A549 (cell line): Measurements from ENCODE around the gene DUOX1. TPM values are rescaled to one million over a fixed set of nuclear protein-coding genes. Genes with fewer than 3 reads are reported as not detected.
A peak's percentile ranks its signal among the peaks of the same experiment; 100 is the strongest.

Experiments
- ATAC-seq, 2 experiments: fragments of 200-7000 bp in 1 of 2; fragments of >200 bp in 1 of 2; cut with Nextera tagmentation in 1 of 2; cut with Tn5 transposase in 1 of 2; 3 replicates each; pipeline versions ENCODE4 v1.8.0 to v1.9.1; 2018 to 2020; ENCODE audit warnings: mild to moderate bottlenecking in 1 of 2, moderate library complexity in 1 of 2
- CTCF ChIA-PET: fragments of 300-600 bp; sonication (Branson Sonifier 250); formaldehyde crosslinking; extraction: SDS; loops from one replicate; lab custom pipeline; 2021; ENCODE audit warnings: antibody characterized with exemption, inconsistent platforms; lab: Yijun Ruan, JAX
- POLR2A ChIA-PET: fragments of 350-600 bp; formaldehyde crosslinking; extraction: SDS; loops from one replicate; lab custom pipeline; 2021; ENCODE audit warnings: antibody characterized with exemption, inconsistent platforms; lab: Yijun Ruan, JAX
- DNase-seq, 2 experiments: peaks; one replicate each; pipeline versions ENCODE4 v3.0.0 to v3.0.0-alpha.2; 2011 to 2016; ENCODE audit warnings: low read depth in 1 of 2, low spot score in 1 of 2
- FAIRE-seq: peaks from 2 replicates; lab custom pipeline; 2011; peaks lifted over from hg19 to GRCh38; lab: Jason Lieb, UNC
- H3K27ac ChIP-seq, 2 experiments: fragments of >200 bp; sonication (Bioruptor Twin); formaldehyde crosslinking; 3 replicates each; pipeline ENCODE4 v1.5.1; 2016 to 2017
- H3K4me1 ChIP-seq: fragments of >200 bp; sonication (Bioruptor Twin); formaldehyde crosslinking; 3 replicates; pipeline ENCODE4 v1.6.1; 2016
- H3K4me2 ChIP-seq: fragments of >200 bp; sonication (Bioruptor Twin); formaldehyde crosslinking; 3 replicates; pipeline ENCODE4 v1.6.1; 2016
- H3K4me3 ChIP-seq: fragments of >200 bp; sonication (Bioruptor Twin); formaldehyde crosslinking; 3 replicates; pipeline ENCODE4 v1.5.1; 2016
- H3K9me3 ChIP-seq: fragments of >200 bp; sonication (Bioruptor Twin); formaldehyde crosslinking; 3 replicates; pipeline ENCODE4 v1.6.1; 2016
- BHLHE40 ChIP-seq: IDR thresholded peaks from 2 replicates; pipeline ENCODE4 v1.6.1; 2012; ENCODE audit warnings: low read depth, low read length, inconsistent platforms
- CBX2 ChIP-seq: fragments of 200-600 bp; sonication (generic); IDR thresholded peaks from 2 replicates; pipeline ENCODE4 v1.6.1; 2016; ENCODE audit warnings: low read depth, mild to moderate bottlenecking, borderline replicate concordance
- CEBPB ChIP-seq, 2 experiments: fragments of >200 bp in 1 of 2; sonication (Bioruptor Twin) in 1 of 2; formaldehyde crosslinking in 1 of 2; IDR thresholded peaks; 2 replicates each; pipeline ENCODE4 v1.6.1; 2012 to 2016
- CTCF ChIP-seq: fragments of >200 bp; sonication (Bioruptor Twin); formaldehyde crosslinking; IDR thresholded peaks from 3 replicates; pipeline ENCODE4 v1.5.1; 2016
- E2F6 ChIP-seq: IDR thresholded peaks from 2 replicates; pipeline ENCODE4 v1.6.1; 2012; ENCODE audit warnings: low read depth, borderline replicate concordance
- ELK1 ChIP-seq: fragments of 150-350 bp; IDR thresholded peaks from 2 replicates; pipeline ENCODE4 v1.6.1; 2014; ENCODE audit warnings: low read depth, mild to moderate bottlenecking, low read length
- EP300 ChIP-seq, 2 experiments: fragments of >200 bp; sonication (Bioruptor Twin); formaldehyde crosslinking; IDR thresholded peaks; 2 replicates in 1 of 2; 3 replicates in 1 of 2; pipeline ENCODE4 v1.6.1; 2016 to 2017
- FOSB ChIP-seq: fragments of 250-450 bp; sonication (Bioruptor Pico); IDR thresholded peaks from 2 replicates; pipeline ENCODE4 v1.5.0; 2020; ENCODE audit warnings: mild to moderate bottlenecking, moderate library complexity
- FOSL2 ChIP-seq, 2 experiments: fragments of 450-650 bp in 1 of 2; fragments of >200 bp in 1 of 2; sonication (Bioruptor Twin) in 1 of 2; formaldehyde crosslinking; IDR thresholded peaks; 2 replicates each; pipeline versions ENCODE4 v1.5.0 to v1.6.1; 2016 to 2020; ENCODE audit warnings: mild to moderate bottlenecking in 1 of 2, moderate library complexity in 1 of 2
- HEYL ChIP-seq: fragments of 250-450 bp; sonication (Bioruptor Pico); IDR thresholded peaks from 2 replicates; pipeline ENCODE4 v1.8.0; 2021; ENCODE audit warnings: mild to moderate bottlenecking, moderate library complexity
- HOXA7 ChIP-seq: fragments of 250-450 bp; sonication (Bioruptor Pico); IDR thresholded peaks from 2 replicates; pipeline ENCODE4 v1.5.0; 2020; ENCODE audit warnings: mild to moderate bottlenecking, moderate library complexity
- HOXB5 ChIP-seq: fragments of 250-450 bp; sonication (Bioruptor Pico); IDR thresholded peaks from 2 replicates; pipeline ENCODE4 v1.5.0; 2020; ENCODE audit warnings: mild to moderate bottlenecking, moderate library complexity
- JUNB ChIP-seq: fragments of >200 bp; sonication (Bioruptor Twin); formaldehyde crosslinking; IDR thresholded peaks from 2 replicates; pipeline ENCODE4 v1.6.1; 2016
- KDM1A ChIP-seq: fragments of 200-600 bp; sonication (generic); IDR thresholded peaks from 2 replicates; pipeline ENCODE4 v1.6.1; 2016; ENCODE audit warnings: low read depth, mild to moderate bottlenecking
- MAX ChIP-seq: IDR thresholded peaks from 2 replicates; pipeline ENCODE4 v1.6.1; 2012
- MYC ChIP-seq: IDR thresholded peaks from 2 replicates; pipeline ENCODE4 v1.6.1; 2012; ENCODE audit warnings: mild to moderate bottlenecking, inconsistent platforms, low read length, improper control_type of control experiment, borderline replicate concordance
- NFE2L2 ChIP-seq: fragments of 150-350 bp; conservative IDR thresholded peaks from 2 replicates; pipeline ENCODE4 v1.6.1; 2014; ENCODE audit warnings: low read length
- POLR2A ChIP-seq: IDR thresholded peaks from 2 replicates; pipeline ENCODE4 v1.6.1; 2012; ENCODE audit warnings: mild to moderate bottlenecking, low read length
- POLR2AphosphoS2 ChIP-seq: conservative IDR thresholded peaks from 2 replicates; pipeline ENCODE4 v1.6.1; 2012; ENCODE audit warnings: low read length, improper control_type of control experiment, inconsistent platforms
- RAD21 ChIP-seq, 2 experiments: fragments of >200 bp in 1 of 2; sonication (Bioruptor Twin) in 1 of 2; formaldehyde crosslinking in 1 of 2; IDR thresholded peaks in 1 of 2; conservative IDR thresholded peaks in 1 of 2; 2 replicates in 1 of 2; 3 replicates in 1 of 2; pipeline ENCODE4 v1.6.1; 2012 to 2018; ENCODE audit warnings: inconsistent platforms in 1 of 2
- RFX5 ChIP-seq: fragments of 450-650 bp; IDR thresholded peaks from 2 replicates; pipeline ENCODE4 v1.7.1; 2014; ENCODE audit warnings: antibody characterized with exemption, mild to moderate bottlenecking, moderate library complexity
- SMC3 ChIP-seq: fragments of >200 bp; sonication (Bioruptor Twin); formaldehyde crosslinking; IDR thresholded peaks from 3 replicates; pipeline ENCODE4 v1.6.1; 2018; ENCODE audit warnings: inconsistent platforms
- TFCP2L1 ChIP-seq: fragments of 250-450 bp; sonication (Bioruptor Pico); IDR thresholded peaks from 2 replicates; pipeline ENCODE4 v1.5.0; 2021; ENCODE audit warnings: mild to moderate bottlenecking
- ZC3H11A ChIP-seq: fragments of 450-650 bp; IDR thresholded peaks from 2 replicates; pipeline ENCODE4 v1.6.1; 2014; ENCODE audit warnings: antibody characterized with exemption, mild to moderate bottlenecking
- ZFP36 ChIP-seq: fragments of 450-650 bp; IDR thresholded peaks from 2 replicates; pipeline ENCODE4 v1.6.1; 2014; ENCODE audit warnings: borderline replicate concordance; ENCODE audit not compliant: partially characterized antibody
- ZNF302 ChIP-seq: fragments of 250-450 bp; sonication (Bioruptor Pico); IDR thresholded peaks from 2 replicates; pipeline ENCODE4 v1.9.0; 2021; ENCODE audit warnings: inconsistent platforms, mild to moderate bottlenecking, moderate library complexity
- WGBS: methylation state at CpG from one replicate; pipeline ENCODE4 v1.1.6; 2017; ENCODE audit errors: missing lambda C conversion rate; 5-methylcytosine and 5-hydroxymethylcytosine counted together
- polyA plus RNA-seq, 4 experiments: library from polyadenylated mRNA; depleted of rRNA in 3 of 4; stranded (reverse); fragments of >200 nt; fragmentation: RNase III in 1 of 4; extraction: RNeasy Plus Mini Kit Qiagen cat#74134 plus additional on column Dnase treatment in 1 of 4; gene quantifications; 2 replicates in 3 of 4; 3 replicates in 1 of 4; pipeline ENCODE4 v1.2.3, GENCODE V29; 2011 to 2017

Gene DUOX1
- polyA plus RNA-seq, 2 of the 4 experiments (the other 2 are of a cell fraction), result not detected

GRCh38 chr15:45116482-45117307 is 13.1 kb upstream of the DUOX1 start:
- CTCF ChIA-PET, result interaction anchor here (0.7 to 2.2 kb wide), 2 partner anchors 10 to 11 kb away, joined by 3 to 11 read pairs; no protein-coding TSS in a partner anchor
- FAIRE-seq, result no peak
- DNase-seq, result no peak
- WGBS, result 81% methylated on average over 52 of the region's 65 CpGs
- no peaks in the 10 kb centered on the region for H3K9me3 ChIP-seq
- peaks cover 5% of the 10 kb centered on the region for H3K4me1 ChIP-seq
- H3K27ac ChIP-seq, result no peak overlapping the region
- no peak overlapping the region for H3K4me3 ChIP-seq
- no peak overlapping the region for H3K4me2 ChIP-seq
- TF ChIP-seq RAD21 (conservative IDR thresholded peaks at IDR 0.05 in 1 of 2, IDR thresholded peaks at IDR 0.05 in 1 of 2), result no peak
- TF ChIP-seq, all 56 proteins: peak for 0
- ATAC-seq, result no peak
- POLR2A ChIA-PET, result no interaction called here

GRCh38 chr15:45117308-45118130 is 12.3 kb upstream of the DUOX1 start:
- no peak for TF ChIP-seq FOSL2 (IDR thresholded peaks at IDR 0.05)
- no peak for TF ChIP-seq FOSL2 (CRISPR knock-in tag; IDR thresholded peaks at IDR 0.05)
- no peak for TF ChIP-seq ZFP36
- TF ChIP-seq ZNF302 (CRISPR knock-in tag), result no peak
- TF ChIP-seq TFCP2L1, result no peak
- no peak for TF ChIP-seq E2F6
- no peak for TF ChIP-seq CEBPB (IDR thresholded peaks at IDR 0.05)
- no peak for TF ChIP-seq SMC3
- TF ChIP-seq RFX5, result no peak
- TF ChIP-seq ELK1, result no peak
- TF ChIP-seq HOXB5, result no peak
- no peak for TF ChIP-seq MYC
- no peak for TF ChIP-seq MAX
- TF ChIP-seq HEYL (CRISPR knock-in tag), result no peak
- no peak for TF ChIP-seq BHLHE40
- no peak for TF ChIP-seq FOSB (CRISPR knock-in tag)
- DNase-seq (no peak), ATAC-seq (peak; percentile 4 to 46; a peak in 3 of 6 replicates), FAIRE-seq (no peak)
- H3K9me3 ChIP-seq, result no peaks in the 10 kb centered on the region
- peak overlapping the region; percentile 49; the same call in 2 of the 3 replicates for H3K4me2 ChIP-seq
- ChIA-PET POLR2A (interaction anchor here (0.5 kb wide), 1 partner anchor 19 kb away, joined by 5 read pairs; no protein-coding TSS in a partner anchor), CTCF (interaction anchor here (0.8 to 2.2 kb wide), 27 partner anchors 8 to 161 kb away, joined by 3 to 13 read pairs (median 3); partner anchors contain the start of genes DUOX1 and DUOXA1)
- H3K4me1 ChIP-seq, result peaks cover 11% of the 10 kb centered on the region
- no peak overlapping the region for H3K4me3 ChIP-seq
- no peak overlapping the region for H3K27ac ChIP-seq
- 70% methylated on average over 33 of the region's 33 CpGs for WGBS

GRCh38 chr15:45118131-45118588 is 11.6 kb upstream of the DUOX1 start:
- WGBS, result 3% methylated on average over 8 of the region's 14 CpGs
- Histone ChIP-seq H3K4me1 (peaks cover 13% of the 10 kb centered on the region), H3K27ac (no peak overlapping the region), H3K4me3 (no peak overlapping the region), H3K9me3 (no peaks in the 10 kb centered on the region), H3K4me2 (peak overlapping the region; percentile 49; the same call in 2 of the 3 replicates)
- POLR2A ChIA-PET, result interaction anchor here (0.5 kb wide), 1 partner anchor 20 kb away, joined by 5 read pairs; no protein-coding TSS in a partner anchor
- DNase-seq (peak; percentile 75 to 85), ATAC-seq (peak; percentile 82 to 94), FAIRE-seq (no peak)
- CTCF ChIA-PET, result interaction anchor here (0.7 to 2.2 kb wide), 30 partner anchors 8 to 161 kb away, joined by 3 to 13 read pairs (median 3); partner anchors contain the start of genes DUOX1 and DUOXA1
- TF ChIP-seq POLR2A (no peak), ELK1 (no peak), RAD21 (conservative IDR thresholded peaks at IDR 0.05 in 1 of 2, IDR thresholded peaks at IDR 0.05 in 1 of 2) (peak; percentile 62 to 64), HOXA7 (no peak), CBX2 (no peak), POLR2AphosphoS2 (no peak), EP300 (IDR thresholded peaks at IDR 0.05) (no peak), KDM1A (no peak), ZC3H11A (no peak), NFE2L2 (no peak), ZFP36 (no peak), JUNB (no peak), CTCF (peak; percentile 90), SMC3 (peak; percentile 69)
